HuH-7 (cell line): Measurements from ENCODE around the gene CARD8.

ENCODE experiments used
- DNase-seq: peaks from one replicate; pipeline ENCODE4 v3.0.0; 2011; ENCODE audit warnings: low spot score

The CARD8 gene

DNA sequence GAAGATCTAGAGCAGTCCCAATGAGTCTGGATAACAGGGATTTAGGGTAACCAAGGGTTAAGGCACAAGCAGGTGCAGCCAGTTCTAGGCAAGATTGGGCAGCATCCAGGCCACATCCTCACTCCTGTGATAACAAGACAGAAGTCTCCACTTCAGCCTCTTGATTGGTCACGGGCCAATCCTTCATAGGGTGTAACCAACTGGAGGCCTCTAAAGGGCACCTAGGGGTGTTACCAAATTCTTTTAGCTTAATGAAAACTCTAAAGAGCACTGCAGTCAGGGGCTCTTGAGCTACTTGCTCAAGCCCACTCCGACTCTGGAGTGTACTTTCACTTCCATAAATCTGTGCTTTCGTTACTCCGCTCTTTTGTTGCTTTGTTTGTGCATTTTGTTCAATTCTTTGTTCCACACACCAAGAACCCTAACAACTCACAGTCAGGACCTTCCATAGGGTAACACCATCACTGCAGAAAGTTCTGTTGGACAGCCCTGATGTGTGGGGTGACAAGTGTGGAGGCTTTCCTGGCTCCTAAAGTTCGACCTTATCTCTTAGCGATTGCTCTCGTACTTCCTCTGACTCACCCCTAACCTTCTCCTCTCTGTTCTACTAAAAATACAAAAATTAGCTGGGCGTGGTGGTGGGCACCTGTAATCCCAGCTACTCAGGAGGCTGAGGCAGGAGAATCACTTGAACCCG is 49.2 kb downstream of the CARD8 start:
- no peak for DNase-seq

DNA sequence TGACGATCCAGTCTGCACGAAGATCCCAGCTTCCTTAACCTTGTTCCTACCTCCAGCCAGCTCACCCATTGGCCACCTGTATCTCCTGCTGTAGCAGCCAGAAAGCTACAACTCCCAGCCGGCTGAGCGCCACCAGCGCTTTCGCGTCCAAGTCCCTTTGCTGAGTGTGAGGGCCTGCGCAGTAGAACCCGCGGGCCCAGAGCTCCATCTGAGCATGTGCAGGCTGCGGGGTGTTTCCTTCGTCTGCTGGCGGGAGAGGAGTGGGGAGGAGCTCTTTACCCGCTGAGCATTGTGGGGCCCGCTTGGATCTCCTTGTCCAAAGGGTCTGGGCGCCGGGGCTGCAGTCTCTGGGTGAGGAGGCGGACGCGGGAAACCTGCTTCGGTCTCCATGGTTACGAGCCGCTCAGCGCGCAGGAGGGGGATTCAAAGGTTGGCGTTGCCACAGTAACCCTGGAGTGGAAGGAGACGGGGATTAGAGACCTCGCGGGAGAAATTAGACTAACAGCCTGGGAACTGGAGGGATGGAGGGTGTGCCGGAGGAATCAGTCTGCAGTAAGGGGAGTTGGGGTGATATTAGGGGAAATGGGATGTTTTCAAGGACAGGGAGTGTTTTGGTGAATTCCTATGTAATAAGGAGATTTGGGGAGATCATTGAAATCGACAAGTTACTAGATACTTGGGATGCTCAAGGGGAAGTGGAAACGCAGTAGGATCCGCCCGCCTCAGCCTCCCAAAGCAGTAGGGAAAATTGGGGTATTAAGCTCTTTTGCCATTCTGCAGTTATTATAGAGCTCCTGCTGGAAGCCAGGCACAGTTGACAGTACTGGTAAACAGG is 51.7 kb downstream of the CARD8 start:
- DNase-seq, result peak; percentile 94

DNA sequence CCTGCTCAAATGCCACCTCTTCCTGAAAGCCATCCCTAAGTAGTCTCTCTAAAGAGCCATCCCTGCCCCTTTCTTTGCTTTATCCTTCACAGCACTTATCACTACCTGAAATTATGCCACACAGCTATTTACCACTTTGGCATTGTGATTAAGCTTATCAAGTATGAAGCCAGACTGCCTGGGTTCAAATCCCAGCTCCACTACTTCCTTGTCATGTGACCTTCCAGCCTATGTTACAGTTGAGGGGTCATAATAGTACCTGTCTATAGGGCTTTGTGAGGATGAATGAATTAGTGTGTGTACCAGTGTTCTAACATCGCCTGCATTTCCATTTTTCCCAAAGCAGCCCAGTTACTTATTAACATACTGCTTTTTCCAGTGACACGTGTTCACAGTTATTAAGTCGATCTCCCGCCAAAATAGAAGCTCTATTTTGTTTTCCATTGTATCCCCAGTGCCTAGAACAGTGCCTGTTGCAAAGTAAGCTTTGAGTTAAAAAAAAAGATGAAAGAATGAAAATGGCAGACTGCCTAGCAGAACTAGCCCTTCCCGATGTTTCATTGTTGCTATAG is 52.4 kb downstream of the CARD8 start:
- no peak for DNase-seq

DNA sequence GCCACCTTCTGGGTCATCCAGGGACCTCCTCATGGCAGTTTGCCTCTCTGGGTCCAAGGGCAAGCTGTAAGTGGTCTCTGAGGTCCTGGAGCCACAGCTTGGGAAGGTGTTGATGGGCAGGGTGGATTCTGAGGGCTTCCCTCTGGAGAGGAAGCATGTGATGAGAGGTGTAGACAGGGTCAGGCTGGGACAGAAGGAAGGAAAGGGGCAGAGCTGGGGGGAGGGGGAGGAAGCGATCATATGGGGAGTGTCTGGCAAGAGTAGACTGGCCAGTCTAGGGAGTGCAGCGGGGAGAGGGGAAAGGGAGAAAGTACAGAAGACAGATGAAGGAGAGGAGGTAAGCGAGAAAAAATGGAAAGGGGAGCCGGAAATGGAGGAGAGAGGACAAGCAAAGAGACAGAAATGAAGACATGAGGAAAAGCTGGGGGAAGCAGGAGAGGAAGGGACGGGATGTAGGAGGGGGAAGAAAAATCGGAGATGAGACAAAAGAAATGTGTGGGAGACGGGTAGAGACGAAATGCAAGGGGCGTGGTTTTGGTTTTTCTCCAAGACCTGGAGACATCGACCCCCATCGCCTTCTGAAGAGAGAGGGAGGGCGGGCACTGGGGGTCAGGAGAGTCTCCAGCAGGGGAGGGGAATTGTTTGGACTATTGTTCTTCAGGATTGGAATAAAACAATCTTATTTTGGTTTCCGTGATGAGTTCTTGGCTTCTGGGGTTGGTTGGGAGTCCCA is 58.6 kb downstream of the CARD8 start:
- no peak for DNase-seq

DNA sequence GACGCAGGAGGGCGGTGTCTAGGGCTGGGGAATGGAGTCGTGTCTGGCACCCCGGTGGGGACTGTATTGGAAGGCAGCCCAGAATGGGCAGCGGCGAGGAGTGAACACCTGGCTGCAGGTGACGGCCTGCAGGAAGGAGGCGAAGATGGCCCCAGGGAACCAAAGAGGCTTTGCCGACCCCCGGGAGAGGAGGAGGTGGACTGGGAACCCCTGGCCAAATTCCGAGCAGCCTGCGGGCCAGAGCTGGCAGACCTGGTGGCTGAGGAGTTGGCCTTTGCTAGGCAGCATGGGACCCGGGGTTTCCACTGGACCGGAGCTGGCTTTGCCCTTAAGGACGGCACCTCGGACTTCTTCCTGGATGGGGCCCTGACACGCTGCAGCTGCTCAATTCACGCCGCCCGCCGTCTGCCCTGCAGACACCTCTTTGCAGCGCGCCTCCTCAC is 59.4 kb downstream of the CARD8 start:
- DNase-seq, result no peak

DNA sequence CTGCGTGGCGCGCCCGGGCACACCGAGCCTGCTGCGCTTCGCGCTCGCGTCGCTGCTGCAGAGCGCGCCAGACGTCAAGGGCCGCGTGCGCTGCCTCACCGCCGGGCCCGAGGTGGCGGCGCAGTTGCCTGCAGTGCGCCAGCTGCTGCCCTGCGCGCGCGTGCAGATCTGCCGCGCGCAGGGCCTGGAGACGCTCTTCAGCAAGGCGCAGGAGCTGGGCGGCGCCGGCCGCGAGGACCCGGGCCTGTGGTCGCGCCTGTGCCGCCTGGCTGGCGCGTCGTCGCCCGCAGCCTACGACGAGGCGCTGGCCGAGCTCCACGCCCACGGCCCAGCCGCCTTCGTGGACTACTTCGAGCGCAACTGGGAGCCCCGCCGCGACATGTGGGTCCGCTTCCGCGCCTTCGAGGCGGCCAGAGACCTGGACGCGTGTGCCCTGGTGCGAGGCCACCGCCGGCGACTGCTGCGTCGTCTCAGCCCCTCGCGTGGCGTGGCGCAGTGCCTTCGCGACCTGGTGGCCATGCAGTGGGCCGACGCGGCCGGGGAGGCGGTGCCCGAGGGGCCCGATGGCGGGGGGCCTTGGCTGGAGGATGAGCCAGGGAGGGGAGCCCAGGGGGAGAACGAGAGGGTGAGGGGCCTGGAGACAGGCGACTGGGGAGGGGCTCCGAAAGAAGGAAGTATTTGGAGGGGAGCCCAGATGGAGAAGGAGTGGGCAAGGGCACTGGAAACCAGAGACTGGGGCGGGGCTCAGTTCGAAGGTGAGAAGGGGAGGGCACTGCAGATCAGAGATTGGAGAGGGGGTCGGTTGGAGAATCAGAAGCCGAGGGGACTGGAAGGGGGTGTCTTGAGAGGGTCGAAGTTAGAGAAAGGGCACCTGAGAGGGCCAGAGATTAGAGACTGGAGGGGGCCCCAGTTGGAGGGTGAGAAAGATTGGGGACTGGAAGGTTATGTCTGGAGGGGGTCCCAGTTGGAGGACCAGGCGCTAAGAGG is 60.6 kb downstream of the CARD8 start:
- no peak for DNase-seq

DNA sequence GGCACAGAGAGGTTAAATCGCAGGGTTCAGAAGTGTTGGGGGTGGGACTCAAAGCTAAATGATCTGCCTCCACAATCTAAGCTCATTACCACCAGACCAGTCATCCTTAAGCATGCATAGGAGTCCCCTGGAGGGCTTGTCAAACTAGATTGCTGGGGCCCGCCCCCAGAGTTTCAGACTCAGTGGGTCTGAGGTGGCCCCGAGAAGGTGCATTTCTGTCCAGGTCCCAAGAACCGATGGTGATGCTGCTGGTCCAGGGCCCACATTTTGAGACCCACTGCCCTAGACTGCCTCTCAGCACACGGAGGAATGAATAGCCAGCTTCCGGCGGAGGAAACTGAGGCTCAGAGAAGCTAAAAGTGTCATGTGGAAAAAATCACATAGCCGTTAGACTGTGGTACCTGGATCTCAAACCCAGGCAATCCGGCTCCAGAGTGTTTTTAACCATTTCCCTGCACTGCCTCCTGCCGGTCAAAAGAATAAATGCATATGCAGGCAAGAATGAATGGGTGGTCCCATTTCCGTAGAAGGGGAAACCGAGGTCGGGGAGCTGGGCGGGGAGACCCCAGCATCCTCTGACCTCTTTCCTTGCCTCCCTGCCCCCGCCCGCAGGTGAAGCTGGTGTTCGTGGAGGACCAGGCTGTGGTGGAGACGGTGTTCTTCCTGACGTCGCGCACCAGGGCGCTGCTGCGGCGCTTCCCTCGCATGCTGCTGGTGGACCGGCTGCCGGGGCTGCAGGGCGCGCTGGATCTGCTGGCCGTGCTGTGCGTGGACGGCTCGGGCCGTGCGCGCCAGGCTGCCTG is 61.5 kb downstream of the CARD8 start:
- DNase-seq, result peak; percentile 70

DNA sequence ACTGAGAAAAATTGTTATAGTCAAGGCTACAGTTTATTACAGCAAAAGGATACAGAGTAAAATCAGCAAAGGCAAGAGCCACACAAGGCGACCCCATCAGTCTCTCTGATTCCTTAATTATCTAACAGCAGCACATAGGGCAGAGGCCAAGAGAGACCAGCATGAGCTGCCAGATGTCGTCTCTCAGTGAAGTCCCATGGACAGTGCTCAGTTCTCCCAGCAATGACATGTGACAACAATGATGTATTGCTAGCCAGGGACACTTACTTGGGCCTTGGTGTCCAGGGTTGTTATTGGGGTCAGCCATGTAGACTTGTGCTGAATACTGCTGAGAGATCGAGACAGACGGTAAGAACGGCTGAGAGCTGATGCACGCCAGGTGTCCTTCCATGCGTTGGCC is 63.0 kb downstream of the CARD8 start:
- no peak for DNase-seq

DNA sequence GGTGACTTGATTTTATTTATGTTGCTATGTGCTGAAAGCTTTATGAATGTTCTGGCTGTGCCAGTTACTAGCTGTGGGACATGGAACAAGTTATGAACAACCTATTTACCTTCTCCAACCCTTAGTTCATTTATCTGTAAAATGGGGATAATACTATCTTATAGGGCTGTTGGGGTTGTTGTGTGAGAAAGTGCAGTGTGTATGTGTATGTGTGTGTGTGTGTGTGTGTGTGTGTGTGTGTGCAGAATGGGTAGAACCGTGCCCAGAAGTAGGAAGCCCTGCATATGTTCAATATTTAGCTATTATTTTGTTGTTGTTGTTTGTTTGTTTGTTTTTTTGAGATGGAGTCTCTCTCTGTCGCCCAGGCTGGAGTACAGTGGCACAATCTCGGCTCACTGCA is 64.8 kb downstream of the CARD8 start:
- DNase-seq, result no peak

DNA sequence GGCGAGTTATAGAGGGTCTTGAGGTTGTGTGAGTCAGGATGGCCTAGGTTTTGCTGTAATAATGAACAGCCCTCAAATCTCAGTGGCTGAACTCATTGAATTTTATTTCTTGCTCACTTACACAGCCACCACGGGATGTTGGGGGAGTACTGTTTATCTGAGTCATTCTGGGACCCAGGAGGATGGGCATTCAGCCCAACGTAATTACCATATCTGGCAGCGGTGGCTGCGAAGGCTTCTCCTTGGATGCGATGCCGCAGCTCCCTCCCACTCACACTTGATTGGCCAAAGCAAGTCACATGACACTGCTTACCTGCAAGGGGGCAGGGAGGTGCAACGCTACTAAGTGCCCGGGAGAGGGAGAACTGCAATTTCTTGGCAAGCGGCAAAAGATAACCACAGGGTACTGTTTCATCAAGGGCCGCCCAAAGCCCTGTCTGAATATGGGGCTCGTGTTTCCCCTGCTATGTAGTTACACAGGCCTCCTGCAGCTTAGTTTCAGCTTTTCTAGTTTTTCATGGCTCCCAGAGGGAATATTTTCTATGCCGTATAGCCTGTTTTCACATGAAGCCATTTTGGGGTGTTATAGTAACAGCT is 65.3 kb downstream of the CARD8 start:
- no peak for DNase-seq

DNA sequence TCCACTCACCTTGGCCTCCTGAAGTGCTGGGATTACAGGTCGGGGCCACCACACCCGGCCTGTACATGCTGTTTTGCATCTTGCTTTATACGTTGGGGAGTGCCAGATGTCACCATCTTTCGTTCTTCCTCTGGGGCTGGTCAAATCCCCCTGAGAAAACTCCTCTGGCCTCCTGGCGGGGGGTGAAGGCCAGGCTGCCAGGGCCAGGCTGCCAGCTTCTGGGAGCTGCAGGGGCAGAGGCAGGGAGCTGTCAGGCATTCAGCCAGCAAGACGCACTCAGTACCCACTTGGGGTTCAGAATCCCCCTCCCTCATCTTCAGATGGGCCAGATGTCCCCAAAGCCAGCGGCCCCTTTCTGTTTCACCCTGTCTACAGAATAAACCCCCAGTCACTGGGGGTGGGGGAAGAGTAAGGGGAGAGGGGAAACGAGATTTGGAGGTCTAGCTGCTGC is 69.1 kb downstream of the CARD8 start:
- DNase-seq, result no peak

DNA sequence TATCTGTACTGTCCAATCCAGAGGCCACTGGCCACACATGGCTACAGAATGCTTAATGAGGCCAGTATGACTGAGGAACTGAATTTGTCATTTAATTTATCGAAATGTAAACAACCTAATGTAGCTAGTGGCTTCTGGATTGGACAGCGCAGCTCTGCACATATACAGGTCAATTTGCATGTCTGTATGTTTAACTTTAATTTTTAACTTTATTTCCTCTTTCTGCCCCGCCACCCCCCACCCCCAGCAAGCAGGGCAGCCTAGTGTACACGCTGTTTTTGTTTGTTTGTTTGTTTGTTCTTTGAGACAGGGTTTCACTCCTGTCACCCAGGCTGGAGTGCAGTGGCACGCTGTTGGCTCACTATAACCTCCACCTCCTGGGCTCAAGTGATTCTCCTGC is 69.7 kb downstream of the CARD8 start:
- no peak for DNase-seq

DNA sequence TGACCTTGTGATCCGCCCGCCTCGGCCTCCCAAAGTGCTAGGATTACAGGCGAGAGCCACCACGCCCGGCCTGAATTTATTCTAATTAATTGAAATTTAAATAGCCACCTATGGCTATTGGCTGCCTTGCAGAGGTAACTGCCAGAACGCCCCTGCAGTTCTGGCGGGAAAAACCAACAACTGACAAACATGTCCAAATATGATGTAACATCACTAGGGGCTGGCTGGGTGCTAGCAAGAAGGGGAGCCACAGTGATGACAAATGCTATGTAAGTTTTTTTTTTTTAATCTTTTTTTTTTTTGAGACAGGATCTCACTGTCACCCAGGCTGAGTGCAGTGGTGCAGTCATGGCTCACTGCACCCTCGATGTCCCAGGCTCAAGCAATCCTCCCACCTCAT is 72.4 kb downstream of the CARD8 start:
- no peak for DNase-seq

DNA sequence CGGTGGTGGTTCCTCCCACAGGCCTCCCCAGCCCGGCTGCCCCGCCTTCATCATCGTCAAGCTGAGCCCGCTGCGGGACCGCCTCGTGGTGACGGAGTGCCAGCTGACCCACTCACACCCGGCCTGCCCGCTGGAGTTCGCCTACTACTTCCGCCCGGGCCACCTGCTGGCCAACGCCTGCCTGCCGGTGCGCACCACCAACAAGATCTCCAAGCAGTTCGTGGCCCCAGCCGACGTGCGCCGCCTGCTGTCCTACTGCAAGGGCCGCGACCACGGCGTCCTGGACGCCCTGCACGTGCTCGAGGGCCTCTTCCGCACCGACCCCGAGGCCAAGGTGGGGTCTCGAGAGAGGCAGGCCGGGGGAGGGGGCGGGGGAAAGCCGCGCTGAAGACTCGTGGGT is 73.3 kb downstream of the CARD8 start:
- no peak for DNase-seq

DNA sequence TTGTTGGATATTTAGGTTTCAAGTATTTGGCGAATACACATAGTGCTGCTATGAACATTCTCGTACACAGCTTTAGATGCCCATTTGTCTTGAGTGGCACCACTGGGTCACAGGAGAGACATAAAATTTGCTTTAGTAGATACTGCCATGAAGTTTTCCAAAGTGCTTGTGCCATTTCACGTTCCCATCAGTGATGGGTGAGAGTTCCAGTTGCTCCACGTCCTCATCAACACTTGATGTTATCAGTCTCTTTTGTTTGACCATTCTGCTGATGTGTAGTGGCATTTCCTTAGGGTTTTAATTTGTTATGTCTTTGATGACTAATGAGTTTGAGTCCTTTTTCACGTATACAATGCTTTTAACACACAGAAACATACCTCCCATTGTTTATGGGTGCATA is 74.2 kb downstream of the CARD8 start:
- no peak for DNase-seq

DNA sequence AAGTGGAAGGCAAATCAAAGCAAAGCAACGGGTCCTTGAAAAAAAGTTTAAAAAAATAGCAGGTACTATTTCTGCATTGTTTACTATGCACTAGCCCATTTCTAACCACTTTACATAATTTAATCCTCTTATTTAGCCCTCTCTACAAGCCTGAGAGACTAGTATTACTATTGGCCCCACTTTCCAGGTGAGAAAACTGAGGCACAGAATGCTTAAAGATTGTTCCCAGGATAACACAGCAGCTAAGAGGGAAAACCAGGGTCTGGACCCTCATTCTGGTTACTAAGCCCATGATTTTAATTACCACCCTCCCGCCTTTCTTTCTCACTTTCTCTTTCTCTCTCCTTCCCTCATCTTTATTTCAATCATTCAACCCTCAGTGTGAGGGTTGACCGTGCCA is 79.5 kb downstream of the CARD8 start:
- DNase-seq, result no peak

DNA sequence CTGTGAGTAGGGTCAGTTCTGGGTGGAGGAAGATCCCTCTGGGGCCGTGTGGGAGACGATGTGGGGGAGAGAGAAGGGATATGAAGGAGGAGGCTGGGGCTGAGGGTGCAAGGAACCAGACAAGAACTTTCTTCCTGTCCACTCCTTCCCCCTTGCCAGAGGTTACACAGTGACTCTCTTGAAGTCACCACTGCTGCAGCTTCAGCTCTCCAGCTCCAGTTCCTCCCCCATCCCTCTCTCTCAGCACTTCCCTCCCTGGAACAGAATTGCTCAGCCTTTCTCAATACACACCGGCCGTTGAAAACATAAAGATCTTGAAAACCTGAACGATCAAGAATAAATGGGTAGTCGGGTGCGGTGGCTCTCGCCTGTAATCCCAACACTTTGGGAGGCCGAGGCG is 80.1 kb downstream of the CARD8 start:
- no peak for DNase-seq

DNA sequence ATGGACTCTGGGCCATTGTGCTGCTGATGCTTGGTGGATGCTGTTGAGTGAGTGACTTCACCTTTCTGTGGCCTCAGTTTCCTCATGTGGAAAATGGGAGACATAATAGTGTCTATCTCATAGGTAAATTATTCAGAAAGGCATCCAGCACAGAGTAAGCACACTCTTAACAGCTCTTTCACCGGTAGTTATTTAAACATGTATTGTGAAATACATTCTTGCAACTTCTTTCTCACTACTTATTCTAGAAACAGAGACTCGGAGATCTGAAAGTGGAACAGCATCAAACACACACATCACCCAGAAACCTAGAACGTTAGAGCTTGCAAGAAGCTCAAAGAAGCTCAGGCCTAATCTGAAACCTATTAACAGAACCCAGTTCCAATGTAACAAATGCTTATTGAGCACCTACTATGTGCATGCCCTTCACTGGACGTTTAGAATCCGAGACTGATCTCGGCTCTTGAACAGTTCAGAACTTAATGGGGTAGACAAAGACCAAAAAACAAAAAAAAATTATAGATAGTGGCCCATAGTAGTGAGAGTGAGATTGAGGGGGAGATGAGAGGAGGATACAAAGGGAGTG is 81.2 kb downstream of the CARD8 start:
- no peak for DNase-seq

DNA sequence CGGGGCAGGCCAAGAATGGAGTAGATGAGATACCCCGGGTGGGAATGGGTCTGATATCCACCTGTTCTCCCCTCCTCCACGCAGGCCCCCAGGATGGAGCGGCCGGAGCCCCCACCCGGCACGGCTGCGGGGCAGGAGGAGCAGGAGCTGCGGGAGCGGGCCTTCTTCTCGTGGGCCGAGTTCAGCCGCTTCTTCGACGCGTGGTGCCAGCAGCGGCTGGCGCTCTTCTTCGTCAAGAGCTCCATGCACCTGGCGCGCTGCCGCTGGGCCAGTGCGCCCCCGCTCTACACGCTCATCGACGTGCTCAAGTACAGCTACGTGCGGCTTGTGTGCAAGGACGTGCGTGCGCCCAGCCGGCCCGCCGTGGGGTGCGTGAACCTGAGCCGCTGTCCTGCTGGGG is 84.0 kb downstream of the CARD8 start:
- DNase-seq, result no peak
